ENCODE results near the gene WDR48. TPM values are rescaled to one million over a fixed set of nuclear protein-coding genes. Genes with fewer than 3 reads are reported as not detected.

Gene WDR48
- total RNA-seq, 2 donors from 2014 or later: 57.5 to 60.4 TPM

- Histone ChIP-seq H3K9me3 (ENCODE audit: control insufficient read depth, low read length) (no peaks in the 10 kb centered on the region), H3K4me1 (ENCODE audit: control insufficient read depth, insufficient read depth, low read length) (no peaks in the 10 kb centered on the region), H3K27ac (ENCODE audit: low read depth, low read length) (no peak overlapping the region), H3K9ac (ENCODE audit: extremely low read depth, low read length, poor library complexity, severe bottlenecking) (no peak overlapping the region), H3K27me3 (ENCODE audit: control insufficient read depth, insufficient read depth, low read length, poor library complexity, severe bottlenecking) (no peaks in the 10 kb centered on the region), H3K36me3 (ENCODE audit: control insufficient read depth, insufficient read depth, low read length) (no peaks in the 10 kb centered on the region), H3K4me3 (ENCODE audit: low read length) (no peak overlapping the region)
- no peak overlapping the region for H3K27ac Mint-ChIP-seq
- no peak for DNase-seq
- H3K27me3 Mint-ChIP-seq (ENCODE audit: insufficient read depth): peaks cover 6% of the 10 kb centered on the region
- 94 to 96% methylated on average over 4 to 5 of the region's 5 CpGs for WGBS, 2 experiments (ENCODE audit: insufficient coverage in 1 of 2, insufficient read length in 1 of 2)
- peaks cover 16% of the 10 kb centered on the region for H3K4me1 Mint-ChIP-seq
- H3K36me3 Mint-ChIP-seq (ENCODE audit: low read depth): no peaks in the 10 kb centered on the region
- H3K4me3 Mint-ChIP-seq: peak overlapping the region; percentile 96
- H3K9me3 Mint-ChIP-seq: no peaks in the 10 kb centered on the region
- TF ChIP-seq, protein P1, sequence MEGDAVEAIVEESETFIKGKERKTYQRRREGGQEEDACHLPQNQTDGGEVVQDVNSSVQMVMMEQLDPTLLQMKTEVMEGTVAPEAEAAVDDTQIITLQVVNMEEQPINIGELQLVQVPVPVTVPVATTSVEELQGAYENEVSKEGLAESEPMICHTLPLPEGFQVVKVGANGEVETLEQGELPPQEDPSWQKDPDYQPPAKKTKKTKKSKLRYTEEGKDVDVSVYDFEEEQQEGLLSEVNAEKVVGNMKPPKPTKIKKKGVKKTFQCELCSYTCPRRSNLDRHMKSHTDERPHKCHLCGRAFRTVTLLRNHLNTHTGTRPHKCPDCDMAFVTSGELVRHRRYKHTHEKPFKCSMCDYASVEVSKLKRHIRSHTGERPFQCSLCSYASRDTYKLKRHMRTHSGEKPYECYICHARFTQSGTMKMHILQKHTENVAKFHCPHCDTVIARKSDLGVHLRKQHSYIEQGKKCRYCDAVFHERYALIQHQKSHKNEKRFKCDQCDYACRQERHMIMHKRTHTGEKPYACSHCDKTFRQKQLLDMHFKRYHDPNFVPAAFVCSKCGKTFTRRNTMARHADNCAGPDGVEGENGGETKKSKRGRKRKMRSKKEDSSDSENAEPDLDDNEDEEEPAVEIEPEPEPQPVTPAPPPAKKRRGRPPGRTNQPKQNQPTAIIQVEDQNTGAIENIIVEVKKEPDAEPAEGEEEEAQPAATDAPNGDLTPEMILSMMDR (conservative IDR thresholded peaks at IDR 0.05): no peak
Observed at GRCh38 chr3:39109086-39109485, 57.3 kb downstream of the WDR48 start.

GRCh38 chr3:39110041-39110639, 58.3 kb downstream of the WDR48 start:
- no peak overlapping the region for H3K4me3 ChIP-seq (ENCODE audit: low read length)
- H3K27me3 Mint-ChIP-seq (ENCODE audit: insufficient read depth): peaks cover 6% of the 10 kb centered on the region
- TF ChIP-seq, protein P1 (conservative IDR thresholded peaks at IDR 0.05): peak; percentile 57
- no peak overlapping the region for H3K4me3 Mint-ChIP-seq
- peak; percentile 70 for DNase-seq
- no peaks in the 10 kb centered on the region for H3K9me3 ChIP-seq (ENCODE audit: control insufficient read depth, low read length)
- no peaks in the 10 kb centered on the region for H3K9me3 Mint-ChIP-seq
- no peak overlapping the region for H3K9ac ChIP-seq (ENCODE audit: extremely low read depth, low read length, poor library complexity, severe bottlenecking)
- H3K27ac ChIP-seq (ENCODE audit: low read depth, low read length): no peak overlapping the region
- no peaks in the 10 kb centered on the region for H3K36me3 ChIP-seq (ENCODE audit: control insufficient read depth, insufficient read depth, low read length)
- peaks cover 16% of the 10 kb centered on the region for H3K4me1 Mint-ChIP-seq
- H3K4me1 ChIP-seq (ENCODE audit: control insufficient read depth, insufficient read depth, low read length): no peaks in the 10 kb centered on the region
- no peak overlapping the region for H3K27ac Mint-ChIP-seq
- H3K36me3 Mint-ChIP-seq (ENCODE audit: low read depth): no peaks in the 10 kb centered on the region
- WGBS, 2 experiments (ENCODE audit: insufficient coverage in 1 of 2, insufficient read length in 1 of 2): 69% methylated on average over 2 of the region's 2 CpGs; no CpG with 5 or more reads in 1 of the 2 experiments
- no peaks in the 10 kb centered on the region for H3K27me3 ChIP-seq (ENCODE audit: control insufficient read depth, insufficient read depth, low read length, poor library complexity, severe bottlenecking)

- Histone ChIP-seq H3K9me3 (ENCODE audit: control insufficient read depth, low read length) (no peaks in the 10 kb centered on the region), H3K36me3 (ENCODE audit: control insufficient read depth, insufficient read depth, low read length) (no peaks in the 10 kb centered on the region), H3K27ac (ENCODE audit: low read depth, low read length) (no peak overlapping the region), H3K4me3 (ENCODE audit: low read length) (no peak overlapping the region), H3K9ac (ENCODE audit: extremely low read depth, low read length, poor library complexity, severe bottlenecking) (no peak overlapping the region), H3K4me1 (ENCODE audit: control insufficient read depth, insufficient read depth, low read length) (no peaks in the 10 kb centered on the region), H3K27me3 (ENCODE audit: control insufficient read depth, insufficient read depth, low read length, poor library complexity, severe bottlenecking) (no peaks in the 10 kb centered on the region)
- DNase-seq: peak; percentile 31
- Mint-ChIP-seq H3K27me3 (ENCODE audit: insufficient read depth) (peaks cover 6% of the 10 kb centered on the region), H3K4me3 (no peak overlapping the region), H3K4me1 (peaks cover 7% of the 10 kb centered on the region), H3K9me3 (no peaks in the 10 kb centered on the region), H3K36me3 (ENCODE audit: low read depth) (no peaks in the 10 kb centered on the region), H3K27ac (no peak overlapping the region)
- TF ChIP-seq, protein P1 (conservative IDR thresholded peaks at IDR 0.05): no peak
- 85 to 88% methylated on average over 2 to 3 of the region's 3 CpGs for WGBS, 2 experiments (ENCODE audit: insufficient coverage in 1 of 2, insufficient read length in 1 of 2)
Observed at GRCh38 chr3:39112113-39112512, 60.3 kb downstream of the WDR48 start.
